OCI-M1 (cell line): ENCODE results near the gene RAPGEF3.

Source experiments
- DNase-seq: peaks from one replicate; lab custom pipeline; 2025; lab: John Stamatoyannopoulos, UW

Gene RAPGEF3

GRCh38 chr12:47757364-47757839 is 1.3 kb downstream of the RAPGEF3 start:
- DNase-seq: no peak

GRCh38 chr12:47755655-47756562 is 2.8 kb downstream of the RAPGEF3 start:
- no peak for DNase-seq

DNA sequence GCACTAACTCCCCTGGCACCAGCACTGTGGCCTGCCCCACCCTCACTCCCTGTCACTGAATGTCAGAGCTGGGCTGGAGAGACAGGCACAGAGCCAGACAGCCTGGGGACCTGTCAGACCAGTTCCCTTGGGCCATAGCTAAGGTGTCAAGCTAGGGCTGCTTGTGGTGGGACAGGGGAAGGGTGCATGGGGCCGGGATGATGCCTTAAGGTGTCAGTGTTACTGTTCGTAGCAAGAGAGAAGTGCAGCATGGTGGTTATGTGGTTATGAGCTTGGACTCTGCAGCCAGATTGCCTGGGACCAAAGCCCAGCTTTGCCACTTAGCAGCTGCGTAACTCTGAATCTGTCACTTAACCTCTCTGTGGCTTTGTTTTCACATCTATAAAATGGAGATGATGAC is 3.8 kb downstream of the RAPGEF3 start:
- no peak for DNase-seq

GRCh38 chr12:47754126-47754525 is 4.6 kb downstream of the RAPGEF3 start:
- no peak for DNase-seq

DNA sequence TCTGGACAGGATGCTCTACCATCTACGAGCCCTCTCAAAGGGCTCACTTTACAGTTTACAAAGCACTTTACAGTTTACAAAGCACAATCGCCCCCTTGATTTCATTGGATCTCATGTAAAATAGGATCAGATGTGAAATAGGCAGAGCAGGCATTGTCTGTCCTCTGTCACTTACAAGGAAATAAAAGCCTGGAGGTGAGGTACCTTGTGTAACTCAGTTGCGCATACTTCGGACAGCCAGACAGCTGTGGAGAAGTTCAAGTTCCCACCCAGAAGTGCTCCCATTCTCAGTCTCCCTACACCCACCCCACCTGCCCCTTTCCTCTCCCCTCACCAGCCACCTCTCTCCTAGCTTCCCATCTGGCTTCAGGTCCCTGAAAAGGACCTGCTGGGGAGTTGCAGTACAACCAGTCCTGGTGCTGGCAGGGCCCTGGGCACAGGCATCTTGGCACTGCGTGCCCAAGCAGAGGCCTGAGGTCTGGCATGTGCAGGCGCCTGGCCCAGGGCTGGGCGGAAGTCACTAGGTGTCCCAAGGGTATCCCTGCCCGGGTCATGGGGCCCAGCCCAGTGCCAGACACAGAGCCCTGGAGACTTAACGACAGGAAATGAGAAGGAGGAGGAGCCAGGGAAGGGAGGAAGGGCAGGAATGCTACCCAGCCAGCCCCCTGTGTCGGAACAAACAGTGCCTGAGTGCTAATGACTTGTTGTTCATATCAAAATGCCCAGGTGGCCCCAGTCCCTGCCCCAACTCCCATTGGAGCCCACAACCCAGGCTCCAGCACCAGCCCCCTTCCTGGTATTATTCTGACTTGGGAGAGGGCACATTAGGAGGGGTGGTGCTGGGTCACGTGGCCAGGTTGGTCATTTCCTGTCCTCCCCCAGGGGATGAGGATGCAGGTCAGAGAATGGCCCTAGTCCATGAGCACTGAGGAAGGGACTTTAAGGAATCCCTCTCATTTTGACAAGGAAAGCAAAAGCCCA is 5.4 kb downstream of the RAPGEF3 start:
- no peak for DNase-seq

DNA sequence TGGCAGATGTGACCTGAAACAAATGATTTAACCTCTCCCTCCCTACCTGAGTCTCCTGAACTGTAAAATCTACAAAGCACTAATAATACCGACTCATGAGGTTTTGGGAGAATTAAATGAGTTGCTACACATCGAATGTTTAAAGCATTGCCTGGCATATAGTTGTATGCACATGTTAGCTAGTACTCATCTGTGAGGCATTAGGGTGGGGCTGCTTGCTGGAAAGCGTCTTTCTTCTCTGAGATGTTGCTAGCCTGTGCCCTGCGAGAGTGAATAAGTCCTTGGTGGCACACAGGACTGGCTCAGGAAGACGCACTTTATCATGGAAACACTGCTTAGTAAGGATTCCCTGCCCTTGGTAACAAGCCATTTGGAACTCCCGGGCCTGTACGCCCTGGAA is 6.1 kb downstream of the RAPGEF3 start:
- DNase-seq: no peak

DNA sequence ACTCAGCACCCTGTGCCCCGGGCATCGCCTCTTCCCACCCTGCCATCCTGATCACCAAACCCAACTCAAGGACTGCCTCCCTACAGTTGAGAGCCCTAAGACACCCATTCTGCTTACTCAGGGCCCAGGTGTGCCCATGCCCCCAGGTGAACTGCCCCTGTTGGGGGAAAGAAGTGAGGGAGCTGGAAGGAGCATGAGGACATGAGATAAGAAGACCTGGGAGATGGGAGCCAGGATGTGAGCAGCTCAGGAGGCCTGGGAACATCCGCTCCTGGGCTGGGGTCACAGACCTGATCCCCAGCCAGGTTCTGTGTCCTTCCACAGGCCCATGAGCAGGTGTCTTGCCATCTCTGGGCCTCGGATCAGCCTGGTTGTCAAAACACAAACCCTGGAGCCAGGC is 6.6 kb downstream of the RAPGEF3 start:
- DNase-seq: no peak

DNA sequence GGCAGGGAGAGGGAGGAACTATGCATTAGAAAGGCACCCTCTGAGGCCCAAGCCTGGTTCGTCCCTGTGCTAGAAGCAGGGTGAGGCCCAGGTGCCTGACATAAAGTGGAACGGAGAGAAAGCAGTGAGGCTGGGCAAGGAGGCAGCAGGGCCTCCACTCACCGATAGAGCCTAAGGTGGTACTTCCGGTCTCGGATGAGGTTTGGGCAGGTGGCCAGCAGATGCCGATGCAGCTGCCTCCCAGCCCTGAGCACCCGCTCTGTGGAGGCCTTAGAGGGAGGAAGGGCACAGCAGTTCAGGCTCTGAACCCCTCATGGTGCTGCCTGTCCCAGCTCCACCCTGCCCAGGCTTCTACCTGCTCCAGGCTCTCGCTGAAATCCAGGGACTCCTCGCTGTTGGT is 7.1 kb downstream of the RAPGEF3 start:
- no peak for DNase-seq

- DNase-seq: no peak
Observed at GRCh38 chr12:47750916-47751470, 7.7 kb downstream of the RAPGEF3 start.

GRCh38 chr12:47750229-47750798 is 8.4 kb downstream of the RAPGEF3 start:
- DNase-seq: peak; percentile 10

DNA sequence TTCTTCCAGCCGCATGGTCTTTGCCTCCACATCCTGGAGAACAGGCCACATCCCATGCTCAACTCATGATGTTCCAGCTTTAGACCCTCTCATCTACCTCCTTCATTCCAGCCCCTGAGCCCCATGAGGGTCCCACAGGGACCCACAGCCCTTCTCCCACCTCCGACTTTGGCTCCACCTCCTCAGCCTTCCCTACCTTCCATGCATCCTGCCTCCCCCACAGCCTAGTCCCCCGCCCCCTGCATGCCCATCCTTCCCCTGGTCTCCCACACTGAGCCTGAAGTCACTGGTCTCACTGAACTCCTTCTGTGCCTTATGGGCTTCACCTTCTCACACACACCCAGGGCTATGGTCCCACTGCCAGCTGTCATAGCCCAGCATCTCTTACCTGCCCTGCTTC is 9.8 kb downstream of the RAPGEF3 start:
- DNase-seq: no peak

DNA sequence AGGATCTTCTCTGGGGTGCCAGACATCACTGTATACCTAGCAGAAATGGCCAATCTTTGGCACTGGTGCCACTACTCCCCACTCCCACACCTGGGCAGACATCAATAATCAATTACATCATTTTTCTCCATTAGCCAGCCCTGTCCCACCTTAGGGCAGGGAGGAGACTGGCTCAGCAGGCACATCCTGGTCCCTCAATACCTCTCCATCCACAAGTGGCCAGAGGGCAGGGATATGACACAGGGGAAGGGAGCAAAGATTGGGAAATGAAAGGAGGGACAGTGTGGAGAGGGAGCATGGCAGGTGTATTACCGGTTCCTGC is 10.2 kb downstream of the RAPGEF3 start:
- no peak for DNase-seq

- DNase-seq: no peak
Observed at GRCh38 chr12:47747596-47748506, 10.8 kb downstream of the RAPGEF3 start.

GRCh38 chr12:47747126-47747525 is 11.6 kb downstream of the RAPGEF3 start:
- DNase-seq: no peak

GRCh38 chr12:47746523-47746922 is 12.2 kb downstream of the RAPGEF3 start:
- DNase-seq: no peak

DNA sequence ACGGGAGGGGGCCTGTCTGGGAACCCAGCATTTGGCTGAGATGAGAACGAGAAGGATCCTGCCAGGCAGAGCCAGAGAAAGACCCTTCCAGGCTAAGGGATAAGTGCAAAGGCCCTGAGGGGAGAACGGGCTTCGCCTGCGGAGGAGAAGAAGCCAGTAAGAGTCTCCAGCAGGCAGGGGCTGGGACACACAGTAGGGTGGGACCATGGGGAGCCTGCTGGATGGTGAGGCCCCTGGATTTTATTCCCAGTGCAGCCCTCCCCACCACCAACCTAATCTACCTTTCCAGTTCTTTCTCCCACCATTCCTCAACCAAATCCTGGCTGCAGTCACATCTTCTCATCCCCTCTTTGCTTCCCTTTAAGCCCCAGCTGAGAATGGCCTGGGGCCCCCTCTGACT is 12.6 kb downstream of the RAPGEF3 start:
- no peak for DNase-seq

GRCh38 chr12:47745485-47746041 is 13.1 kb downstream of the RAPGEF3 start:
- no peak for DNase-seq

DNA sequence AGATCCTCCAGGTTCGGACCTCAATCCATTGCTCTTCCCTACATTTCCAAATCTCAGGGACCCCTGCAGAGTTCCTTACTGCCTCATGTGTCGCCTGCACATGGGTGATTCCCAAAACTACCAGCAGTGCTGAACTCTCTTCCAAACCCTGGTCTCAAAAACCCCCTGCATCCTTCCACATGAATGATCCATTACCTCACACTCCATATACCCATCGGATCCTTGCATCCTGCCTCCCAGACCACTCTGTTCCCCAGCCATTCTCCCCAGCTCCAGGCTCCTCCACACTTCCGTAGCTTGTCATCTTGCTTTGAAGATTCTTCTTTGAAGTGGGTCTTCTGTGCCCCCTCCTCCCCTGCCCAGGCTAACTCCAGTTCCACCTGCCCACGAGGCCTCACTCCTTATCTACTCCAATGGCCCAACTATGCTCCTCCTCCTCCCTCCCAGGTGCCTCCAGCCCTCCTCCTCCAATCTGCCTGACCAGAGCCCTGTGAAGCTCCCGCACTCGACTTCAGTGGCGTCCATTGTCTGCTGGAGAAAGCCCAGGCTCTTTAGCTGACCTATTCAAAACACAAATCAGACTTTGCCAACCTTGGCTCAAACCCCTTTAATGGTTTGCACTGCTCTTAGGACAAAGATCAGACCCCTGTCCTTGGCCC is 13.8 kb downstream of the RAPGEF3 start:
- DNase-seq: no peak

DNA sequence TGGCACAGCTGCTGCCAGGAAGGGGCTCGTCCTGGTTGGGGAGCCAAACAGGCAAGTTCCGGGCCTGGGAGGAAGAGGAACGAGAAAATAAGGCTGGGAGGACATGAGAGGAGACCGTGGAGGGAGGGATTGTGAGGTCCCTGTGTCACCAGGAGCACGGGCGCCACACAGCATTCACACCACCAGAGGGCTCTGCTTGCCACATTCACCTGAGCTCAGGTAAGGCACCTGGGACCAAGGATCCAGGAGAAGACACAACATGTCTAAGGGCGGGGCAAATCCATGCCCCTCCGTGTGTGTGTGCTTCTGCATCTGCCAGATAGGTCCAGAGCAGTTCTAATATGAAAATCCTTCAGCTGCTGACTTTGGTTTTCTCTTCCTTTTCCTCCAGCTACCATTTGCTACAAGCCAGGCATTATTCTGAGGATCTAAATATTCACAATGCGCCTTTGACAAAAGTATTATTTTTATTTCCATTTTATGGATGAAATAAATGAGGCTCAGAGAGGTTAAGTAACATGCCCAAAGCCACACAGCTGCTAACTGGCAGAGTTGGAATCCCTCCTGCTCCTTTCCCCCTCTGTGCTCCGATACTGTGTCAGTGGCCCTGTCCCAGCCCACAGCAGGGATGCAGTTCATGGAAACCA is 14.6 kb downstream of the RAPGEF3 start:
- peak; percentile 20 for DNase-seq
